Hepatocyte (in vitro differentiated cells): ENCODE measurements around the gene CNTN4.

Source experiments
- EZH2 ChIP-seq: fragments of 200-600 bp; sonication (generic); IDR thresholded peaks from 2 replicates; pipeline ENCODE4 v1.6.1; 2016; ENCODE audit warnings: antibody characterized with exemption, mild to moderate bottlenecking, borderline replicate concordance
- EZH2phosphoT487 ChIP-seq: fragments of 200-600 bp; sonication (generic); IDR thresholded peaks from one replicate; pipeline ENCODE4 v1.6.1; 2018; ENCODE audit warnings: antibody characterized with exemption, mild to moderate bottlenecking, low read depth, moderate library complexity; ENCODE audit not compliant: unreplicated experiment, severe bottlenecking

GRCh38 chr3:2390926-2391532 is 292.4 kb downstream of the CNTN4 start:
- TF ChIP-seq EZH2 (no peak), EZH2phosphoT487 (no peak)
